NB4 (cell line): Measurements from ENCODE around the gene MRPS31.

Experiments
- CTCF ChIP-seq: IDR thresholded peaks from one replicate; pipeline ENCODE4 v1.5.1; 2012; ENCODE audit warnings: low read depth, low read length
- MAX ChIP-seq: IDR thresholded peaks from 2 replicates; pipeline ENCODE4 v1.6.1; 2011; ENCODE audit warnings: low read depth, low read length
- MYC ChIP-seq: IDR thresholded peaks from 2 replicates; pipeline ENCODE4 v1.6.1; 2011; ENCODE audit warnings: low read depth, low read length
- POLR2A ChIP-seq: IDR thresholded peaks from 2 replicates; pipeline ENCODE4 v1.6.1; 2011; ENCODE audit warnings: mild to moderate bottlenecking; ENCODE audit not compliant: insufficient read length; ENCODE audit errors: extremely low read depth

- no peak for TF ChIP-seq CTCF
- no peak for TF ChIP-seq POLR2A
- no peak for TF ChIP-seq MAX
- TF ChIP-seq MYC, result no peak
These were observed 47.9 kb upstream of the MRPS31 start for GRCh38 chr13:40818926-40819325.
